K562 (cell line): Measurements from ENCODE around the gene SND1. TPM values are rescaled to one million over a fixed set of nuclear protein-coding genes. Genes with fewer than 3 reads are reported as not detected.

Experiments
- ELF2 ChIP-seq: fragments of 250-450 bp; sonication (Bioruptor Pico); IDR thresholded peaks from 2 replicates; pipeline ENCODE4 v1.5.0; 2021; ENCODE audit warnings: mild to moderate bottlenecking
- HES1 ChIP-seq: fragments of 450-650 bp; IDR thresholded peaks from 2 replicates; pipeline ENCODE4 v1.6.1; 2016; ENCODE audit warnings: low read depth, mild to moderate bottlenecking, moderate library complexity
- REST ChIP-seq, 2 experiments: fragments of 450-650 bp; formaldehyde crosslinking in 1 of 2; IDR thresholded peaks; 2 replicates each; pipeline versions ENCODE4 v1.4.0 to v1.6.1; 2014 to 2020; ENCODE audit warnings: mild to moderate bottlenecking in 2 of 2, borderline replicate concordance in 1 of 2, low read depth in 1 of 2
- TCFL5 ChIP-seq: fragments of 250-450 bp; sonication (Bioruptor Pico); conservative IDR thresholded peaks from 2 replicates; pipeline ENCODE4 v1.6.1; 2021; ENCODE audit warnings: mild to moderate bottlenecking, moderate library complexity, matching md5 sums
- TOE1 ChIP-seq, 2 experiments: fragments of 450-650 bp in 1 of 2; sonication (generic) in 1 of 2; formaldehyde crosslinking in 1 of 2; IDR thresholded peaks; 2 replicates each; pipeline versions ENCODE4 v1.7.1 to v1.8.0; 2016 to 2022; ENCODE audit warnings: borderline replicate concordance in 2 of 2, mild to moderate bottlenecking in 2 of 2, antibody characterized with exemption in 1 of 2, inconsistent platforms in 1 of 2, low read depth in 1 of 2, missing genetic modification reagents in 1 of 2, moderate library complexity in 1 of 2
- ZC3H11A ChIP-seq: IDR thresholded peaks from 2 replicates; pipeline ENCODE4 v1.6.1; 2012; ENCODE audit warnings: low read depth, low read length, improper control_type of control experiment
- ZNF134 ChIP-seq: fragments of 250-450 bp; sonication (Bioruptor Pico); conservative IDR thresholded peaks from 2 replicates; pipeline ENCODE4 v1.4.0; 2020
- ZNF146 ChIP-seq: IDR thresholded peaks from one replicate; pipeline ENCODE4 v1.6.1; 2018; ENCODE audit warnings: missing compliant biosample characterization; ENCODE audit not compliant: unreplicated experiment
- polyA plus RNA-seq, 8 experiments: library from polyadenylated mRNA; depleted of rRNA in 4 of 8; stranded (reverse) in 5 of 8; unstranded in 3 of 8; fragments of >200 nt; fragmentation: Nextera tagmentation in 2 of 8; fragmentation: Illumina TruSeq in 1 of 8; extraction: Ambion mirVana in 2 of 8; extraction: Trizol in 1 of 8; gene quantifications; 2 replicates each; pipeline versions ENCODE4 v1.2.1 to v1.2.3, GENCODE V29; 2011 to 2014; ENCODE audit warnings: inconsistent platforms in 1 of 8, missing spikeins in 1 of 8
- total RNA-seq, 7 experiments: library from RNA; depleted of rRNA in 6 of 7; stranded (reverse); fragments of >200 nt in 6 of 7; fragmentation: Illumina TruSeq in 2 of 7; extraction: Trizol in 2 of 7; gene quantifications; 2 replicates each; pipeline versions ENCODE4 v1.2.1 to v1.2.3, GENCODE V29; 2011 to 2021; ENCODE audit warnings: low replicate concordance in 1 of 7
- TF ChIP-seq, protein P1 (sequence below): fragments of 250-450 bp; sonication (Bioruptor Pico); IDR thresholded peaks from 2 replicates; pipeline ENCODE4 v1.4.0; 2020; ENCODE audit warnings: mild to moderate bottlenecking, moderate library complexity
- TF ChIP-seq, protein P2 (sequence below): fragments of 450-650 bp; formaldehyde crosslinking; IDR thresholded peaks from 2 replicates; pipeline ENCODE4 v1.4.0; 2020; ENCODE audit warnings: mild to moderate bottlenecking, mixed read lengths

Gene SND1
- total and polyA plus RNA-seq, 9 of the 15 experiments (the other 6 are each of a cell fraction or from before 2014, with no cell fraction given) = 46.5 to 307 (median 191) TPM

DNA sequence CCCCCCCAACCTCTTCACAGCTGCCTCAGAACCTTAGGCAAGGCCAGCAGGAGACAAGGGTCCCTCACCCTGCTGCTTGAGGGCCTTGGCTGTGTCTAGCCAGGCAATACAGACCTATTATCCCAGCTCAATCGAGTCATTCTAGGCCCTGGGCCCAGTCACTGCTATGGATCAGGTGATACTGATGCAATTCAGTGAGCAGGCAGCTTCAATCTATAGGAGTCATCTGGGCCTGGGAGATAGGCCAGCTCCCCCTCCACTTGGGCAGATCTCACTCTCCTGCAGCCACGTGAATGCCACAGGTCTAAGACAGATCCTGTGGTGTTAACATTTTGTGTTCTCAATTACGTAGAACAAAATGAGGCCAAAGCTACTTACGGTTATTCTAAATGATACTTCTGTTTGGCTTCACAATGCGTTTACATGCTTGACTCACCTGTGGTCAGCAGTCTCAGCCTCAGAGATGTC is 447.2 kb downstream of the SND1 start (continued):
- TF ChIP-seq ZC3H11A = no peak; the same call in 1 of the 2 replicates
- TF ChIP-seq REST (IDR thresholded peaks at IDR 0.05; ENCODE audit: borderline replicate concordance) = peak; percentile 47; the same call in 1 of the 2 replicates
- TF ChIP-seq REST (CRISPR knock-in tag; IDR thresholded peaks at IDR 0.05; ENCODE audit: low read depth) = no peak
- TF ChIP-seq, protein P1, sequence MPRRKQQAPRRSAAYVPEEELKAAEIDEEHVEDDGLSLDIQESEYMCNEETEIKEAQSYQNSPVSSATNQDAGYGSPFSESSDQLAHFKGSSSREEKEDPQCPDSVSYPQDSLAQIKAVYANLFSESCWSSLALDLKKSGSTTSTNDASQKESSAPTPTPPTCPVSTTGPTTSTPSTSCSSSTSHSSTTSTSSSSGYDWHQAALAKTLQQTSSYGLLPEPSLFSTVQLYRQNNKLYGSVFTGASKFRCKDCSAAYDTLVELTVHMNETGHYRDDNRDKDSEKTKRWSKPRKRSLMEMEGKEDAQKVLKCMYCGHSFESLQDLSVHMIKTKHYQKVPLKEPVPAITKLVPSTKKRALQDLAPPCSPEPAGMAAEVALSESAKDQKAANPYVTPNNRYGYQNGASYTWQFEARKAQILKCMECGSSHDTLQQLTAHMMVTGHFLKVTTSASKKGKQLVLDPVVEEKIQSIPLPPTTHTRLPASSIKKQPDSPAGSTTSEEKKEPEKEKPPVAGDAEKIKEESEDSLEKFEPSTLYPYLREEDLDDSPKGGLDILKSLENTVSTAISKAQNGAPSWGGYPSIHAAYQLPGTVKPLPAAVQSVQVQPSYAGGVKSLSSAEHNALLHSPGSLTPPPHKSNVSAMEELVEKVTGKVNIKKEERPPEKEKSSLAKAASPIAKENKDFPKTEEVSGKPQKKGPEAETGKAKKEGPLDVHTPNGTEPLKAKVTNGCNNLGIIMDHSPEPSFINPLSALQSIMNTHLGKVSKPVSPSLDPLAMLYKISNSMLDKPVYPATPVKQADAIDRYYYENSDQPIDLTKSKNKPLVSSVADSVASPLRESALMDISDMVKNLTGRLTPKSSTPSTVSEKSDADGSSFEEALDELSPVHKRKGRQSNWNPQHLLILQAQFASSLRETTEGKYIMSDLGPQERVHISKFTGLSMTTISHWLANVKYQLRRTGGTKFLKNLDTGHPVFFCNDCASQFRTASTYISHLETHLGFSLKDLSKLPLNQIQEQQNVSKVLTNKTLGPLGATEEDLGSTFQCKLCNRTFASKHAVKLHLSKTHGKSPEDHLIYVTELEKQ (CRISPR knock-in tag) = no peak
- TF ChIP-seq TCFL5 (CRISPR knock-in tag) = no peak
- TF ChIP-seq ELF2 = no peak
- peak; percentile 78; the same call in 1 of the 2 replicates for TF ChIP-seq HES1
- peak; percentile 88; the same call in 1 of the 2 replicates for TF ChIP-seq TOE1 (IDR thresholded peaks at IDR 0.05; ENCODE audit: borderline replicate concordance)
- 0 out of 2 replicates have a peak, but pooled peaks have one; percentile 17 for TF ChIP-seq TOE1 (CRISPR knock-in tag; IDR thresholded peaks at IDR 0.05; ENCODE audit: borderline replicate concordance, low read depth)
- TF ChIP-seq, protein P2, sequence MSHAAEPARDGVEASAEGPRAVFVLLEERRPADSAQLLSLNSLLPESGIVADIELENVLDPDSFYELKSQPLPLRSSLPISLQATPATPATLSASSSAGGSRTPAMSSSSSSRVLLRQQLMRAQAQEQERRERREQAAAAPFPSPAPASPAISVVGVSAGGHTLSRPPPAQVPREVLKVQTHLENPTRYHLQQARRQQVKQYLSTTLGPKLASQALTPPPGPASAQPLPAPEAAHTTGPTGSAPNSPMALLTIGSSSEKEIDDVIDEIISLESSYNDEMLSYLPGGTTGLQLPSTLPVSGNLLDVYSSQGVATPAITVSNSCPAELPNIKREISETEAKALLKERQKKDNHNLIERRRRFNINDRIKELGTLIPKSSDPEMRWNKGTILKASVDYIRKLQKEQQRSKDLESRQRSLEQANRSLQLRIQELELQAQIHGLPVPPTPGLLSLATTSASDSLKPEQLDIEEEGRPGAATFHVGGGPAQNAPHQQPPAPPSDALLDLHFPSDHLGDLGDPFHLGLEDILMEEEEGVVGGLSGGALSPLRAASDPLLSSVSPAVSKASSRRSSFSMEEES (CRISPR knock-in tag) = no peak
- no peak for TF ChIP-seq ZNF134
- TF ChIP-seq ZNF146 (CRISPR knock-in tag) = no peak
